Cerebellar cortex (tissue), 1 donor: ENCODE results near the gene THEM4.
"Not testable (repeated sequence)": the region's sequence is repeated elsewhere in the genome, so short reads cannot be mapped to it uniquely, and the experiment has no call there.

Experiments used
- DNase-seq: peaks from one replicate; pipeline ENCODE4 v3.0.0-alpha.2; 2015; ENCODE audit warnings: low spot score

Gene THEM4

DNA sequence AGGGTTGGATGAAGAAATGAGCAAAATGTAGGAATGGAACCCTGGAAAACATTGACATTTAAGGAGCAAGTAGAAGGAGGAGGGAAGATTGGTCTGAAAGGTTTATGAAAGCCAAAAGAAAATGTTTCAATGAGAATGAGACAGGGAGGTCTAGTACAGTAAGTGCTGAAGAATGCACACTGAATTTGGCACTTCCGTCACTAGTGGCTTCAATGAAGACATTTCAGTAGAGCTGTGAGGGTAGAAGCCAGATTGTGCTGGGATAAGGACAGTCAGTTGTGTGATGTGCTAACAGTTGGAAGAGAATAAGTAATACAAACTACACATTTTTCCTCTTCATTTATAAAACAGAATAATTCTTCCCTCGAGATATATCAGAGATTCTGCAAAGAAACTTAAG is 17.1 kb downstream of the THEM4 start:
- no peak for DNase-seq

DNA sequence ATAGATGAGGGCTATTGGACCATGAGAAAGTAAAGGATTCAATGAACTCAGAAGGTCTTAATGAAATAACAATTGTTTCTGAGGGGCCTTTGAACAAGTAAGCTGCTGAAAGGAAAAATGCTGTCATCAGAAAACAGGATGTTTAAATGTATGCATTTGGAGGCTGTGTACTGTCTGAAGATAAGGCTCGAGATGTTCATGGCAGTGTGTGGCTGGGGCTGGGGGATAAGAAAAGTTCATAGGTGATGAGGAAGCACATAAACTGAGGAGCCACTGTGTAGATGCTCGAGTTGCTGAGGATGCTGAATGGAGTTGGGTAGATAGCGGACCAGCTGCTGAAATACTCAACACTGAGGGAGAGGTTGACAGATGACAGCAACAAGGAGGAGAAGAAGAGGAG is 17.8 kb downstream of the THEM4 start:
- no peak for DNase-seq

DNA sequence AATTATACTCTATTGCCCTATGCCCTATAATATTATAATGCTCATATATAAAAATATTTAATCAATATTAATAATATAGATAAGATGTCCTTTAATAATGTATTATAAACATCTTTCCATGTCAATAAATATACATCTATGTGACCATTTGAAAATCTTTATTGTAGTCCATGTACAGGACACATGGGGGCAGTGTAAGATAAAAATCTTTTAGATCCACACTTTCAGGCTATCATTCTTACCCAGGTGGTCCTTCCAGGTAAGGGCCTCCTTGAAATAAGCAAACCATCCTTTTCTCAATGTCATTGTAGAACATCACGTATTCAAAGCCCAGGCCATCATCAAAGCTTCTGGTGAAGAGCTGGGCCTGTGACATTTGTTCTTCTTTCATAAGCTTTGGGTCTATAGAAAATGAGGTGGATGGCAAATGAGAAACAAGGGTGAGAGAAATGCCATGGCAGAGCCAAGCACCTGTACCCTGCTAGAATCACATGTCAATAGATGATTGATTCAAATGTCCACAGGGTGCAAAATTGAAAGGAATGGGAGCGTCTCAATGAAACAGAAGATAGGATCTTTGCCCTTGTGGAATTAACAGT is 20.2 kb downstream of the THEM4 start:
- peak; percentile 6 for DNase-seq

DNA sequence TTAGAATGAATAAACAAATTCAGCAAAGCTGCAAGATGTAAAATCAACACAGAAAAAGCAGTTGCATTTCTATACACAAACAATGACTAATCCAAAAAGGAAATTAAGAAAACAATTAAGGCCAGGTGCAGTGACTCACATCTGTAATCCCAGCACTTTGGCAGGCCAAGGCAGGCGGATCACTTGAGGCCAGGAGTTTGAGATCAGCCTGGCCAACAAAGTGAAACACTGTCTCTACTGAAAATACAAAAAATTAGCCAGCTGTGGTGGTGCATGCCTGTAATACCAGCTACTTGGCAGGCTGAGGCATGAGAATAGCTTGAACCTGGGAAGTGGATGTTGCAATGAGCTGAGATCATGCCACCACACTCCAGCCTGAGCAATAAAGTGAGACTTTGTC is 22.3 kb downstream of the THEM4 start:
- DNase-seq, result no peak

DNA sequence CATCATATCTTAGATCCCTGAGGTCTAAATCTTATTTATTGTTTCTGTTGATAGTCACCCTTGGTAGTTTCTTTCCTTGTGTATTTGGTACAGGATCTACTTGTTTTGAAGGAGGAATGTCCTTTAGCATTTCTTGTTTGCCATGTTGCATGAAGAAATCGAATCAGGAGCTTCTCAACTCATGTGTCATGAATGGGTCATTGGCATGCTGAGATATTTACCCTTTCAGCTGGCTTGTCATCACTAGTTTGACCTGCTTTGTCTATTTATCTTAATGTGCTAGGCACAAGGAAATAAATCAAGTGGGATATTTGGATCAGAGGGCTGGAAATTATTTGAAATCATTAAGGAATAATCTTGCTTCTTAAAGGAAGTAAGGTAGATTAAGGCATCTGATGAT is 23.8 kb downstream of the THEM4 start:
- no peak for DNase-seq

DNA sequence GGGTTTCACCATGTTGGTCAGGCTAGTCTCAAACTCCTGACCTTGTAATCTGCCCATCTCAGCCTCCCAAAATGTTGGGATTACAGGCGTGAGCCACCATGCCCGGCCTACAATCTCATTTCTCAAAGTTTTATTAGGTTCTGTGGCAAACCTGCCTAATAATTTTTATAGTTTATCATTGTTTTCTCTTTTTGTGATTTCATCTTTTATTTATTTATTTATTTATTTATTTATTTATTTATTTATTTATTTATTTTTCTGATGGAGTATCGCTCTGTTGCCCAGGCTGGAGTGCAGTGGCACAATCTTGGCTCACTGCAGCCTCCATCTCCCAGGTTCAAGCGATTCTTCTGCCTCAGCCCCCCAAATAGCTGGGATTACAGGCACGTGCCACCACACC is 24.4 kb downstream of the THEM4 start:
- not testable (repeated sequence) for DNase-seq

DNA sequence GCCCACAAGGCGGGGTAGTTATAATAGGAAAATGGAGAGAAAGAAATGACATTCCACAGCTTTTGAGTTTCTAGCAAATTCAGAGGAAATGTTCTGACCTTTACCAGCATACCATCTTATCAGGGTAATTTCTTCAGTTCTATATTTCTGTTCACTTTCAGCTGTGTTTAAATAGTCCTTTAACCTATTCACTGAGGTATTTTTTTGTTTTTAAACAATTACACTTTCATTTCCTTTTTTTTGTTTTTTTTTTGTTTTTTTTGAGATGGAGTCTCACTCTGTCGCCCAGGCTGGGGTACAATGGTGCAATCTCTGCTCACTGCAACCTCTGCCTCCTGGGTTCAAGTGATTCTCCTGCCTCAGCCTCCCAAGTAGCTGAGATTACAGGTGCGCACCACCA is 24.9 kb downstream of the THEM4 start:
- DNase-seq, result not testable (repeated sequence)

DNA sequence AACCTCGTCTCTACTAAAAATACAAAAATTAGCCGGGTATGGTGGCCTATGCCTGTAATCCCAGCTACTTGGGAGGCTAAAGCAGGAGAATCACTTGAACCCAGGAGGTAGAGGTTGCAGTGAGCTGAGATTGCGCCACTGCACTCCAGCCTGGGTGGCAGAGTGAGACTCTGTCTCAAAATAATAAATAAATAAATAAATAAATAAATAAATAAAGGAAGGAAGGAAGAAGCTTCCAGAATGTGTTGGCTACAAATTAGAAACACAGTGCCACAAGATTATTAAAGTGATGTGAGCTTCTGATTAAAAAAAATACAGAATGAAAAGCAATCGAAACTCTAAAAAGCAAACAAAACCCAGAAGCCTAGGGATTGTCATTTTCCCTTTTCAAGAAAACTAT is 25.4 kb downstream of the THEM4 start:
- DNase-seq, result not testable (repeated sequence)

DNA sequence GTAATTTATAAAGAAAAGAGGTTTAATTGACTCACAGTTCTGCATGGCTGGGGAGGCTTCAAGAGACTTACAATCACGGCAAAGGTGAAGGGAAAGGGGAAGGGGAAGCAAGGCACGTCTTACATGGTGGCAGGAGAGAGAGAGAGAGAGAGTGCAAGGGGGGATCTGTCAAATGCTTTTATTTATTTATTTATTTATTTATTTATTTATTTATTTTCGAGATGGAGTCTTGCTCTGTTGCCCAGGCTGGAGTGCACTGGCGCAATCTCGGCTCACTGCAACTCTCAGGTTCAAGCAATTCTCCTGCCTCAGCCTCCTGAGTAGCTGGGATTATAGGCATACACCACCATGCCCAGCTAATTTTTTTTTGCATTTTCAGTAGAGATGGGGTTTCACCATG is 26.4 kb downstream of the THEM4 start:
- not testable (repeated sequence) for DNase-seq

DNA sequence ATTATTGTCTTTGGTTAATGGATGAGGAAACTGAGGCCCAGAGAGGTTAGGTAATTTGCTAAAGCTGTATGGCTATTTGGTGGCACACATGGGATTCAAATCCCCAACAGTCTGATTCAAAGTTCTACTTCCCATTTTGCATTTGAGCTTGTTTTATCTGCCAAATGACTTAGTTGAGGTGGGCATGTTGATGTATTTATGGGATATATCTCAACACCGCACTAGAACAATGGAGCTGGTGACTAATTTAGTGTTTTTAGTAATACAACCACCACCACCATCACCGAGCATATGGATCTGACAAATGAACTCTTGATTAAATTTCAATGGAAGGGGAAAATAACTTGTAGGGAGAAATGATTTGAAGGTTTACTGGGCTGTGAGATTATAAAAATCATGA is 26.8 kb downstream of the THEM4 start:
- no peak for DNase-seq

DNA sequence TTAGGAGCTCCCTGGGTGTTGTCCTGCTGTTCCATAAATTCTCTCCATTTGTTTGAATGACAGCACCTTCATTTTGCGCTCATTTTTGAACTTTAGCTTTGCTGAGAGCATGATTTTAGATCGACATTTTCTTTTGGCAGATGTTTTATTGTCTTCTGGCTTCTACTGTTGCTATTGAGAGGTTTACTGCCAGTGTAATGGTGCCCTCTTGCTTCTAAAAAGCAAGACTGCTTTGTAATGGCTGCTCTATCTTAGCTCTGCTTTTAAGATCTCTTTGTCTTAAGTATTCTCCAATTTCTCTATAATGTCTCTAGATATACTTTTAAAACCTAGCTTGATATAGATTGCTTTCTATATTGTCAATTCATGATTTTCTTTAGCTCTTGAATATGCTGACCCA is 27.8 kb downstream of the THEM4 start:
- no peak for DNase-seq

DNA sequence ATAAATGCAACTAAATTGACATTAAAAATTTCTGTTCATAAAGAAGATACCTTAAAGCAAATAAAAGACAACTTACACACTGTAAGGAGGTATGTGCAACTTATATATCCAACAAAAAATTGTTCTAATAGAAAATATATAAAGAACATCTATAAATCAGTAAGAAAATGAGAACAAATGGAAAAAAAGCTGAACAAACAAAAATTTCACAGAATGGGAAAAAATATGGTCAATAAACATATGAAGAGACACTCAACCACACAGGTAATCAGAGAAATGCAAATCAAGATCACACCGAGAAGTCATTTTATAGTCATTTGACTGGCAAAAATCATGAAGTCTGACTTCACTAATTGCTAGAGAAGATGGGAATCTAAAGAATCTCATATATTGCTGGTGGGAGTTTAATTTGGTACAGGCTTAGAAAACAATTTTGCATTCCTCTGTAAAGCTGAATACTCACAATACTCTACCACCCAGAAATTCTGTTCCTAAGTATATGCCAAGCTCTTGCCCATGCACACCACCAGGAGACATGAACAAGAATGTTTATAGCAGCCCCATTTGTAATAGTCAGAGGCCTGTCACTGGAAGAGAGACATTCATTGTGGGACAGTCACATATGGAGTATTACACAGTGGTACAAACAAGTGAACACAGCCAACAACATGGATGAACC is 33.8 kb downstream of the THEM4 start:
- no peak for DNase-seq

DNA sequence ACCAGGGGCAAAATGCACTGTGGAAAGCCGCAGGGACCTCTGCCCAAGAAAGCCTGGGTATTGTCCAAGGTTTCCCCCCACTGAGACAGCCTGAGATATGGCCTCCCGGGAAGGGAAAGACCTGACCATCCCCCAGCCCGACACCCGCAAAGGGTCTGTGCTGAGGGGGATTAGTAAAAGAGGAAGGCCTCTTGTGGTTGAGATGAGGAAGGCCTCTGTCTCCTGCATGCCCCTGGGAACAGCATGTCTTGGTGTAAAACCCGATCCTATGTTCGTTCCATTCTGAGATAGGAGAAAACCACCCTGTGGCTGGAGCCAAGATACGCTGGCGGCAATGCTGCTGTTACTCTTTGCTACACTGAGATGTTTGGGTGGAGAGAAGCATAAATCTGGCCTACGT is 36.5 kb downstream of the THEM4 start:
- not testable (repeated sequence) for DNase-seq

DNA sequence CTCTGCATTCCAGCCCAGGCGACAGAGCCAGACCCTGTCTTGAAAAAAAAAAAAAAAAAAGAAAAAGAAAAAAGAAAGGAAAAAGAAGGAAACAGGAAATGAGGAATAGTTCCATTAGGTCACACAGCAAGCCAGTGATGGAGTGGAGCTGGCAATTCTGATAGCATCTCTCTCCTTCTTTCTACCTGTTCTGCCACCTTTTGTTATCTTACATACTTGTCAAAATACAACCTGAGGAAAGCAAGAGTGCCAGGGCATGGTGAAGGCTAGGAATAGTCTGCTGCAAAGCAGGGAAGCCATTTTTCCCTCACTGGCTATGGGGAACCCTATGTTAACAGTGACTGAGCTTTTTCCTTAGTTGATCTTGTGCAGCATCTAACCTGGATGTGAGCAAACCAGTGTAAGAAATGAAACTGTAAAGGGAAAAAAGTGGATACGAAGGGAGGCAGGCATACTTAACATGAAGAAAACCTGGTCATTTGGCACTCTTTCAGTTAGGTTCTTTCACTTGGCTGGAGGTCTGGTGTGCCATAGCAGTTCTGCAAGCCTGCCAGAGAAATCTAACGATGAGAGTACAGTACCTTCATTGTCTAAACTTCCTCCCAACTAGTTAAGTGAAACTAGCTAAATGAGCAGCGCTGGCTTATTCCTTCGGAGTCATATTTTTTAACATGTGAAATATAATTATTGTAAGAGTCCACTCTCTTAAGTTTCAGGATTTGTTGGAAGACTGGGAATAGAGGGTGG is 37.9 kb downstream of the THEM4 start:
- no peak for DNase-seq

DNA sequence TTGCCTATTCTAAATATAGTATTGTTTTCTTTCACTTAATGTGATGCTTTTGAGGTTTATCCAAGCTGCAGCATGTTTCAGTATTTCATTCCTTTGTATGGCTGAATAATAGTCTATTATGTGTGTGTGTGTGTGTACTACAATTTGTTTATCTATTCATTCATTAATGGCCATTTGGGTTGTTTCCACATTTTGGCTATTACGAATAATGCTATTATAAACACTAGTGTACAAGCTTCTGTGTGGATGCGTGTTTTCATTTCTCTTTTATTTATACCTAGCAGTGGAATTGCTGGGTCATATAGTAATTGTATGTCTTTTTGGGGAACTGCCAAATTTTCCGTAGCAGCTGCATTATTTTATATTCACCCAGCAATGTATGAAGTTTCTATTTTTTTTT is 40.8 kb downstream of the THEM4 start:
- no peak for DNase-seq

DNA sequence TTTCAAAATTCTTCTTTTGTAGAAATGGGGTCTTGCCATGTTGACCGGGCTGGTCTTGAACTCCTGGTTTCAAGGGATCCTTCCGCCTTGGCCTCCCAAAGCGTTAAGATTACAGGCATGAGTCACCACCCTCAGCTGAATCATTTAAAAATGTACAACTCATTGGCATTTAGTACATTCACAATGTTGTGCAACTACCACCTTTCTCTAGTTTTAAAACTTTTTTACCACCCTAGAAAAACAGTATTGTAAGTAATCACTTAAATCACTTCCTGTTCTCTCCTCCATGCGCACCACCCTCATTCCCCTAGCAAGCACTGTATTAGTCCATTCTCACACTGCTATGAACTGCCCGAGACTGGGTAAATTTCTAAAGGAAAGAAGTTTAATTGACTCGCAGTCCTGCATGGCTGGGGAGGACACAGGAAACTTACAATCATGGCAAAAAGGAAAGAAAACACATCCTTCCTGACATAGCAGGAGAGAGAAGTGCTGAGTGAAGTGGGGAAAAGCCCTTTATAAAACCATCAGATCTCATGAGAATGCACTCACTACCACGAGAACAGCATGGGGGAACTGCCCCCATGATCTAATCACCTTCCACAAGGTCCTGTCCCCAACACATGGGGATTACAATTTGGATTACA is 41.4 kb downstream of the THEM4 start:
- DNase-seq, result no peak

DNA sequence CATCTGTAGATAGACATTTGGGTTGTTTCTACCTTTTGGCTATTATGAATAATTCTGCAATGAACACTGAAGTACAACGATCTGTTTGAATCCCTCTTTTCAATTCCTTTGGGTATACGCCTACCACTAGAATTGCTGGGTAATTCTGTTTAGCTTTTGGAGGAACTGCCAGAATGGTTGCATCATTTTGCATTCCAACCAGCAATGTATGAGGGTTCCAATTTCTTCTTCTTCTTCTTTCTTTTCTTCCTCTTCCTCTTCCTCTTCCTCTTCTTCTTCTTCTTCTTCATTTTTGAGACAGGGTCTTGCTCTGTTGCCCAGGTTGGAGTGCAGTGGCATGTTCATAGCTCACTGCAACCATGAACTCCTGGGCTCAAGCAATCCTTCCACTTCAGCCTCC is 42.0 kb downstream of the THEM4 start:
- DNase-seq, result no peak

DNA sequence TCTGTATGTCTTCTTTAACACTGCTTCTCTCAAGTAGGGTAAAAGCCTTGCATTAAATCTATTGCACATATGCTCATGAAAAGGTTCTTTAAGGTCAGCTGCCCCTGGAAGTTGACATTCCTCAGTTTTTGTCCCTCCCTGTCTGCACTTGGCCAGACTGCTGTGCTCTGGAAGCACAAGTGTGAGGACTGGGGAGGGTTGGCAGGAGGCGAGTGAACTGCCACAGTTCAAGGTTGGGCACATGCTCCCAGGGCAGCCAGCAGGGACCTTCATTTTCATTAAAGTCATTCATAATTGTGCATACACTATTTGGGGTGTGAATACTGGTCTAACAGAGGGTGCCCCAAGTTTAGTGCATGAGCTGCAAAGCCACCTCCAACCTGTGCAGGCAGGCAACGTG is 44.9 kb downstream of the THEM4 start:
- DNase-seq, result no peak

DNA sequence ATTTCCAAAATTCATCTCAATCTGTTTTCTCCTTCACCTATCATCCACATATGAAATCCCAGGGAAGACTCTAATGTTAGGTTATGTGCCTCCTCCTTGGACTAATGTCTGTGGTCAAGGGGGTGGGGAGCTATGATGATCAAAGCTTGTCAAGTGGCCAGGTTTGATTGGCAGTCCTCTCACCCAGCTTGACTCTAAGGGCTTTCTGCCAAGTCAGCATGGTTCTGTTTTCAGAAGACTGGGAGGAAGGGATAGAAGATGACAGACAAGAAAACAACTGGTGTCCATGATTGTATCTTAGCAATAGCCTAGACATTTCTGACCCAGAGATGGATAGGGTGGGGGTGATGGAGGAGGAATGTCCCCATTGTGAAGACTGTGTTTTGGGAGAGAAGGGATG is 46.7 kb downstream of the THEM4 start:
- DNase-seq, result no peak

DNA sequence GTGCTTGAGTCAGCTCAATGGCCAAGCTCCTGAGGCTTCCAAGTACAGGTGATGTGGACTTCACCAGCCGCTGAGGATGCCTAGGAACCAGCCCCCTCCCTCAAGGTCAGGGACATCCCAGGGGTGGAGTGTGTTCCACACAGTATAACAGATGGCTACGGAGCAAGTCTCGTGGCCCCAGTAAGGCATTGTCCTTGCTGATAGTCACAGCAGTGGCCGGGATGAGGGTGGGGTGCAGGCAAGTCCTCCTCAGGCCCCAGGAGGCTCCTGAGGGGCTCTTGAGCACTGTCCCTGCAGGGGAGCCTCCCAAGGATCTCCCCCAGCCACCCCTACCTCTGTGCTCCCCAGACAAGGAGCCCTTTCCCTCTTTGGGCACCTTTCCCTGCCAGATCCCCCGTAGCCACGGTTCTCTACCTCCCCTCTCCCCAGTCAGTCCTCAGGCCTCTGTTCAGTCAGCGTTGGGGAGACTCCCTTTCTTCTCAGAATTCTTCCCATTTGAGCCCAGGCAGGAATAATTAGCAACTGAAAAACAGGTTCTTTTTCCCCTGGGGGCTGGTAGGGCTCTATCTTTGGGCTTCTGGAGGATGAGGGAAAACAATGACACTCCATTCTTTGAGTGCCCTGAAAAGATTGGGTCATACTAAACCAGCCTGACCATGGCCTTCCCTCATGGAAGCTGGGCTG is 48.7 kb downstream of the THEM4 start:
- no peak for DNase-seq

DNA sequence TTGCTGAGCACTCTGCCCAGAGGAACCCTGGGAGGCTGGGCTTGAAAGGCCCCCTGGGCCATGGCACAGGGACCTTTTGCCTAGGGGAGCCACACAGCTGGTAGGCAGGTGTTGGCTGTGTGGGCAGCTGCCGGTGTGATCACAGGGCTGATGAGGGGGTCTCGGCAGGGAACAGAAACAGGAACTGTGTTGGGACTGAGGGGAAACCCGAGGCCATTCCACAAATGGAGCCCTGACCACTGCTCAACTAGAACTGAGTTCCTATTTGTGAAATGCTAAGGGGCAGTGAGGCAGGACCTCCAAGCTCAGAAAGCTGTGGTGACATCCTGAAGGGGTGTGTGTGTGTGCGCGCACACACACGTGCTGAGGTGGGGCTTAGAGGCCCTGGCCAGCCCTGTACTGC is 49.4 kb downstream of the THEM4 start:
- no peak for DNase-seq

DNA sequence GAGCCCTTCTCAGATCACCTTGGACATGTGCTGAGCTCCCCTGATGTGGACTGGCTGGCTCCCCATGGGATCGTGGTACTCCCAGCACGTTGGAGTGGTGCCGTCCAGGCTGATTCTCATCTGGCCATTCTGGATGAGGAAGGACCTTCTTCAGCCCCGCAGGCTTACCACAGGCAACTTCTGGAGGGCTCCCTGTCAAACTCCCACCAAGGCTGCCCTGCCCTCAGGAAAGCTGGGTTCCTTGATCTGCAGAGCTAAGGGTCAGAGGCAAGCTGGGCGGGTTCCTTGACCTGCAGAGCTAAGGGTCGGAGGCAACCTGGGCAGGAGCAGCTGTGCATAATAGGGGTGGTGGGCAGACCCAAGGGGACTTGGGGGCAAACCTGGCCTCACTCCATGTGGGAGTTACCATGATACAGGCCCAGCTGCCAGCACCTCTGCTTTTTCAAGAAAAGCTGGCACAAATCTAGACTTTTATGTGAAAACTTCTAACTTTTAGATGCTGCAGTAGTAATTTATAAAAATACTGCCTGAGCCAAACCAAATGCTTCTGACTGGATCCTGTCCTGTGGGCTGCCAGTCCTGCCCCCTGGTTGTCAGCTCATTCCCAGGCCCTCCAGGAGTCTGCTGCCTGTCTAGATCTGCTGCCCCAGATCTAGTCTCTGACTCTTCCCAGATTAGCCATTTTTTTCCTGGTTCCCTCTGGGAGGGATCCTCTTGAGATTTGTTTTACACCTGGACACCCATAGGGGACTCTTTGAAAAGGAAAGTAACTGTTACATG is 50.2 kb downstream of the THEM4 start:
- no peak for DNase-seq
